Measurements from ENCODE around the gene CHDH. TPM values are rescaled to one million over a fixed set of nuclear protein-coding genes. Genes with fewer than 3 reads are reported as not detected.
A peak's percentile ranks its signal among the peaks of the same experiment; 100 is the strongest.

Gene CHDH
- total RNA-seq, 3 donors from 2014 or later (not counting 1 experiment from before 2014, with no cell fraction given) = 0.02 to 1.6 (median 0.09) TPM

- Histone ChIP-seq H3K4me1 (ENCODE audit: control insufficient read depth, insufficient read depth, low read length) (peaks cover 10% of the 10 kb centered on the region), H3K27me3 (ENCODE audit: control insufficient read depth, insufficient read depth, low read length) (peaks cover 2% of the 10 kb centered on the region), H3K4me3 (ENCODE audit: low read length) (peak overlapping the region; percentile 80), H3K27ac (ENCODE audit: low read length) (peak overlapping the region; percentile 87), H3K36me3 (ENCODE audit: control insufficient read depth, insufficient read depth, low read length) (peaks cover 5% of the 10 kb centered on the region), H3K9me3 (ENCODE audit: control insufficient read depth, insufficient read depth, low read length) (no peaks in the 10 kb centered on the region)
- 9% methylated on average over 21 of the region's 21 CpGs for WGBS (ENCODE audit: insufficient coverage)
- peaks cover 3 to 14% of the 10 kb centered on the region in 2 donors for H3K27me3 Mint-ChIP-seq (ENCODE audit: low read depth in 2 of 2)
- no peaks in the 10 kb centered on the region for H3K36me3 Mint-ChIP-seq
- DNase-seq (peak in 1 of 2 donors; percentile 86), ATAC-seq (peak; percentile 3 to 10 (median 8))
- peaks cover 41% of the 10 kb centered on the region in 2 donors for H3K4me1 Mint-ChIP-seq
- no peak for TF ChIP-seq CTCF (IDR thresholded peaks at IDR 0.05)
- H3K9me3 Mint-ChIP-seq = peaks cover 0 to 2% of the 10 kb centered on the region in 2 donors
- H3K4me3 Mint-ChIP-seq = peak overlapping the region; percentile 99
- intact Hi-C loops (cut with micrococcal nuclease) = loop anchor here (1.0 to 5.0 kb wide), 2 partner anchors 8 to 544 kb away; partner anchors contain the start of gene DCP1A
- H3K27ac Mint-ChIP-seq = peak overlapping the region; percentile 96 to 99
These were observed 44.7 kb upstream of the CHDH start for GRCh38 chr3:53890726-53891475.

GRCh38 chr3:53888232-53888631 lies 42.0 kb upstream of the CHDH start:
- DNase-seq (no peak), ATAC-seq (no peak)
- intact Hi-C loops (cut with micrococcal nuclease) = no loop called here
- Histone ChIP-seq H3K9me3 (ENCODE audit: control insufficient read depth, insufficient read depth, low read length) (no peaks in the 10 kb centered on the region), H3K36me3 (ENCODE audit: control insufficient read depth, insufficient read depth, low read length) (peaks cover 23% of the 10 kb centered on the region), H3K27ac (ENCODE audit: low read length) (no peak overlapping the region), H3K4me1 (ENCODE audit: control insufficient read depth, insufficient read depth, low read length) (peaks cover 10% of the 10 kb centered on the region), H3K4me3 (ENCODE audit: low read length) (no peak overlapping the region), H3K27me3 (ENCODE audit: control insufficient read depth, insufficient read depth, low read length) (no peaks in the 10 kb centered on the region)
- TF ChIP-seq CTCF (IDR thresholded peaks at IDR 0.05) = no peak
- Mint-ChIP-seq H3K36me3 (no peaks in the 10 kb centered on the region), H3K9me3 (no peaks in the 10 kb centered on the region), H3K27me3 (ENCODE audit: low read depth in 2 of 2) (no peaks in the 10 kb centered on the region), H3K4me1 (peaks cover 39 to 41% of the 10 kb centered on the region in 2 donors), H3K27ac (peak overlapping the region in 1 of 2 donors; percentile 23), H3K4me3 (no peak overlapping the region)
- WGBS (ENCODE audit: insufficient coverage) = 100% methylated on average over 1 of the region's 1 CpG

- no peak overlapping the region for H3K4me3 Mint-ChIP-seq
These were observed 41.2 kb upstream of the CHDH start for GRCh38 chr3:53887446-53887845.

More at GRCh38 chr3:53887446-53887845, 41.2 kb upstream of the CHDH start:
- Mint-ChIP-seq H3K27me3 (ENCODE audit: low read depth in 2 of 2) (no peaks in the 10 kb centered on the region), H3K27ac (peak overlapping the region; percentile 23 to 41), H3K9me3 (no peaks in the 10 kb centered on the region), H3K36me3 (no peaks in the 10 kb centered on the region), H3K4me1 (peaks cover 37 to 44% of the 10 kb centered on the region in 2 donors)
- H3K4me3 ChIP-seq (ENCODE audit: low read length) = no peak overlapping the region
- no peak overlapping the region for H3K27ac ChIP-seq (ENCODE audit: low read length)
- no peak for TF ChIP-seq CTCF (IDR thresholded peaks at IDR 0.05)
- ATAC-seq (no peak), DNase-seq (no peak)
- H3K4me1 ChIP-seq (ENCODE audit: control insufficient read depth, insufficient read depth, low read length) = peaks cover 9% of the 10 kb centered on the region
- peaks cover 23% of the 10 kb centered on the region for H3K36me3 ChIP-seq (ENCODE audit: control insufficient read depth, insufficient read depth, low read length)
- H3K27me3 ChIP-seq (ENCODE audit: control insufficient read depth, insufficient read depth, low read length) = no peaks in the 10 kb centered on the region
- intact Hi-C loops (cut with micrococcal nuclease) = no loop called here
- H3K9me3 ChIP-seq (ENCODE audit: control insufficient read depth, insufficient read depth, low read length) = no peaks in the 10 kb centered on the region
